Breast epithelium (tissue), 4 donors: Measurements from ENCODE around the gene RSU1. TPM values are rescaled to one million over a fixed set of nuclear protein-coding genes. Genes with fewer than 3 reads are reported as not detected.

Experiments
- DNase-seq, 2 donors: peaks; one replicate each; pipeline ENCODE4 v3.0.0-alpha.2; 2019; ENCODE audit warnings: low spot score in 2 of 2
- H3K27ac ChIP-seq, 2 donors: fragments of 200-600 bp; sonication (generic) in 1 of 2; one replicate each; pipeline ENCODE4 v1.5.1; 2016 to 2019; ENCODE audit warnings: mild to moderate bottlenecking in 1 of 2
- H3K27me3 ChIP-seq, 2 donors: fragments of 200-600 bp; sonication (generic) in 1 of 2; one replicate each; pipeline versions ENCODE4 v1.5.1 to v1.6.0; 2017 to 2019; ENCODE audit warnings: control low read depth in 1 of 2, mild to moderate bottlenecking in 1 of 2
- H3K36me3 ChIP-seq: fragments of 200-600 bp; one replicate; pipeline ENCODE4 v1.5.1; 2019
- H3K4me1 ChIP-seq, 2 donors: fragments of 200-600 bp; sonication (generic); one replicate each; pipeline ENCODE4 v1.5.1; 2016 to 2019; ENCODE audit warnings: control low read depth in 1 of 2
- H3K4me3 ChIP-seq, 3 donors: fragments of 200-600 bp; sonication (generic); 1 replicate in 2 of 3; 2 replicates in 1 of 3; pipeline ENCODE4 v1.5.1; 2016 to 2019; ENCODE audit warnings: mild to moderate bottlenecking in 3 of 3, moderate library complexity in 2 of 3
- H3K9me3 ChIP-seq, 2 donors: fragments of 200-600 bp; sonication (generic) in 1 of 2; one replicate each; pipeline ENCODE4 v1.5.1; 2016 to 2019; ENCODE audit warnings: control low read depth in 1 of 2
- POLR2A ChIP-seq: fragments of 450-650 bp; IDR thresholded peaks from one replicate; pipeline ENCODE4 v1.6.1; 2016; ENCODE audit warnings: antibody characterized with exemption, mild to moderate bottlenecking, moderate library complexity
- POLR2AphosphoS5 ChIP-seq, 3 donors: sonication (generic); formaldehyde crosslinking; IDR thresholded peaks; one replicate each; pipeline ENCODE4 v1.6.1; 2017; ENCODE audit warnings: antibody characterized with exemption in 3 of 3
- intact Hi-C: fragments of 100-400 bp; cut with DNase I; formaldehyde crosslinking; loops from one replicate; pipeline ENCODE4 v1.15.1; 2023; ENCODE audit warnings: low total_unique reads
- total RNA-seq, 3 donors: library from RNA; depleted of rRNA; stranded (reverse); fragments of >200 nt; gene quantifications; one replicate each; pipeline ENCODE4 v1.1.0, GENCODE V29; 2016
- TF ChIP-seq, protein P1 (sequence below), 3 donors: fragments of 450-650 bp; IDR thresholded peaks; one replicate each; pipeline ENCODE4 v1.5.1; 2016 to 2017; ENCODE audit warnings: antibody characterized with exemption in 3 of 3, mild to moderate bottlenecking in 3 of 3, moderate library complexity in 3 of 3

RSU1 gene
- total RNA-seq, 3 donors from 2014 or later: 60.9 to 74.1 (median 63.6) TPM

GRCh38 chr10:16789765-16790164 is 27.5 kb downstream of the RSU1 start:
- TF ChIP-seq POLR2A (no peak), POLR2AphosphoS5 (IDR thresholded peaks at IDR 0.05) (no peak)
- TF ChIP-seq, protein P1, sequence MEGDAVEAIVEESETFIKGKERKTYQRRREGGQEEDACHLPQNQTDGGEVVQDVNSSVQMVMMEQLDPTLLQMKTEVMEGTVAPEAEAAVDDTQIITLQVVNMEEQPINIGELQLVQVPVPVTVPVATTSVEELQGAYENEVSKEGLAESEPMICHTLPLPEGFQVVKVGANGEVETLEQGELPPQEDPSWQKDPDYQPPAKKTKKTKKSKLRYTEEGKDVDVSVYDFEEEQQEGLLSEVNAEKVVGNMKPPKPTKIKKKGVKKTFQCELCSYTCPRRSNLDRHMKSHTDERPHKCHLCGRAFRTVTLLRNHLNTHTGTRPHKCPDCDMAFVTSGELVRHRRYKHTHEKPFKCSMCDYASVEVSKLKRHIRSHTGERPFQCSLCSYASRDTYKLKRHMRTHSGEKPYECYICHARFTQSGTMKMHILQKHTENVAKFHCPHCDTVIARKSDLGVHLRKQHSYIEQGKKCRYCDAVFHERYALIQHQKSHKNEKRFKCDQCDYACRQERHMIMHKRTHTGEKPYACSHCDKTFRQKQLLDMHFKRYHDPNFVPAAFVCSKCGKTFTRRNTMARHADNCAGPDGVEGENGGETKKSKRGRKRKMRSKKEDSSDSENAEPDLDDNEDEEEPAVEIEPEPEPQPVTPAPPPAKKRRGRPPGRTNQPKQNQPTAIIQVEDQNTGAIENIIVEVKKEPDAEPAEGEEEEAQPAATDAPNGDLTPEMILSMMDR (IDR thresholded peaks at IDR 0.05): no peak
- no peak overlapping the region for H3K4me3 ChIP-seq
- H3K27ac ChIP-seq: no peak overlapping the region
- H3K9me3 ChIP-seq: no peaks in the 10 kb centered on the region
- intact Hi-C loops: no loop called here
- H3K4me1 ChIP-seq: no peaks in the 10 kb centered on the region
- H3K27me3 ChIP-seq: no peaks in the 10 kb centered on the region
- no peak for DNase-seq
- H3K36me3 ChIP-seq: no peaks in the 10 kb centered on the region

GRCh38 chr10:16789261-16789660 is 28.0 kb downstream of the RSU1 start:
- H3K9me3 ChIP-seq: no peaks in the 10 kb centered on the region
- no peaks in the 10 kb centered on the region for H3K4me1 ChIP-seq
- H3K4me3 ChIP-seq: no peak overlapping the region
- no peak overlapping the region for H3K27ac ChIP-seq
- intact Hi-C loops: no loop called here
- H3K36me3 ChIP-seq: no peaks in the 10 kb centered on the region
- TF ChIP-seq POLR2AphosphoS5 (IDR thresholded peaks at IDR 0.05) (no peak), POLR2A (no peak)
- TF ChIP-seq, protein P1 (IDR thresholded peaks at IDR 0.05): no peak
- no peak for DNase-seq
- no peaks in the 10 kb centered on the region for H3K27me3 ChIP-seq

GRCh38 chr10:16788778-16789177 is 28.4 kb downstream of the RSU1 start:
- no peak overlapping the region for H3K4me3 ChIP-seq
- TF ChIP-seq POLR2A (no peak), POLR2AphosphoS5 (IDR thresholded peaks at IDR 0.05) (no peak)
- TF ChIP-seq, protein P1 (IDR thresholded peaks at IDR 0.05): no peak
- intact Hi-C loops: no loop called here
- no peaks in the 10 kb centered on the region for H3K27me3 ChIP-seq
- no peak for DNase-seq
- no peak overlapping the region for H3K27ac ChIP-seq
- H3K9me3 ChIP-seq: no peaks in the 10 kb centered on the region
- no peaks in the 10 kb centered on the region for H3K36me3 ChIP-seq
- no peaks in the 10 kb centered on the region for H3K4me1 ChIP-seq

DNA sequence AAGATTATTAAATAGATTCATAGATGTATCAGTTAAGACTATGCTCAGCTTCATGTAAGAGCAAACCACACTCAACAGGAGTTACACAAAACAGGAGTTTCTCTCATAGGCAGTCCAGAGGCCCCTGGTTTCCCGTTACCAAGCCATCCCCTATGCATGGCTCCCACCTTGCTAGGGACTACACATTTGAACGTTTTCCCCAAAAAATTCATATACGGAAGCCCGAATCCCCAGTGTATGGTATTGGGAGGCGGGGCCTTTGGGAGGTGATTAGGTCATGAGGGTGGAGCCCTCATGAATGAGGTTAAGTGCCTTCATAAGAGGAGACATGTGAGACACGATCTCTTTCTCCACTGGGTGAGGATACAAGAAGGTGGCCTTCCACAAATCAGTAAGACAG is 29.1 kb downstream of the RSU1 start:
- Histone ChIP-seq H3K4me3 (no peak overlapping the region), H3K4me1 (no peaks in the 10 kb centered on the region), H3K9me3 (no peaks in the 10 kb centered on the region), H3K27ac (no peak overlapping the region), H3K27me3 (no peaks in the 10 kb centered on the region), H3K36me3 (no peaks in the 10 kb centered on the region)
- intact Hi-C loops: no loop called here
- no peak for DNase-seq
- TF ChIP-seq POLR2AphosphoS5 (IDR thresholded peaks at IDR 0.05) (no peak), POLR2A (no peak)
- TF ChIP-seq, protein P1 (IDR thresholded peaks at IDR 0.05): no peak

DNA sequence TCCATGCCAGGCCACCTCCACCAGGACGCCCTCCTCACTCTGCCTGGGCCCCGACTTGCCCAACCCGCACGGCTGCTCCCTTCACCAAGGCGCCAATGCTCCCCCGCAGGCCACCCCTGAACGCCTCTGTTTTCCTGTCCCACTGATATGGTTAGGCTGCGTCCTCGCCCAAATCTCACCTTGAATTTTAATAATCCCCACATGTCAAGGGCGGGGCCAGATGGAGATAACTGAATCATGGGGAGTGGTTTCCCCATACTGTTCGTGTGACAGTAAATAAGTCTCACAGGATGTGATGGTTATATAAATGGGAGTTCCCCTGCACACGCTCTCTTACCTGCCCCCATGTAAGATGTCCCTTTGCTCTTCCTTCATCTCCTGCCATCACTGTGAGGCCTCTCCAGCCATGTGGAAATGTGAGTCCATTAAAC is 29.8 kb downstream of the RSU1 start:
- H3K4me3 ChIP-seq: no peak overlapping the region
- H3K4me1 ChIP-seq: no peaks in the 10 kb centered on the region
- TF ChIP-seq POLR2A: no peak
- TF ChIP-seq, protein P1 (IDR thresholded peaks at IDR 0.05): no peak
- no peak for TF ChIP-seq POLR2AphosphoS5 (IDR thresholded peaks at IDR 0.05)
- DNase-seq: no peak
- H3K9me3 ChIP-seq: no peaks in the 10 kb centered on the region
- no peaks in the 10 kb centered on the region for H3K36me3 ChIP-seq
- no peaks in the 10 kb centered on the region for H3K27me3 ChIP-seq
- intact Hi-C loops: no loop called here
- no peak overlapping the region for H3K27ac ChIP-seq
